Right kidney (tissue), 1 donor: ENCODE measurements around the gene ZBTB24.

Experiments used
- DNase-seq: peaks from one replicate; pipeline ENCODE4 v3.0.0-alpha.2; 2016

ZBTB24 gene

DNA sequence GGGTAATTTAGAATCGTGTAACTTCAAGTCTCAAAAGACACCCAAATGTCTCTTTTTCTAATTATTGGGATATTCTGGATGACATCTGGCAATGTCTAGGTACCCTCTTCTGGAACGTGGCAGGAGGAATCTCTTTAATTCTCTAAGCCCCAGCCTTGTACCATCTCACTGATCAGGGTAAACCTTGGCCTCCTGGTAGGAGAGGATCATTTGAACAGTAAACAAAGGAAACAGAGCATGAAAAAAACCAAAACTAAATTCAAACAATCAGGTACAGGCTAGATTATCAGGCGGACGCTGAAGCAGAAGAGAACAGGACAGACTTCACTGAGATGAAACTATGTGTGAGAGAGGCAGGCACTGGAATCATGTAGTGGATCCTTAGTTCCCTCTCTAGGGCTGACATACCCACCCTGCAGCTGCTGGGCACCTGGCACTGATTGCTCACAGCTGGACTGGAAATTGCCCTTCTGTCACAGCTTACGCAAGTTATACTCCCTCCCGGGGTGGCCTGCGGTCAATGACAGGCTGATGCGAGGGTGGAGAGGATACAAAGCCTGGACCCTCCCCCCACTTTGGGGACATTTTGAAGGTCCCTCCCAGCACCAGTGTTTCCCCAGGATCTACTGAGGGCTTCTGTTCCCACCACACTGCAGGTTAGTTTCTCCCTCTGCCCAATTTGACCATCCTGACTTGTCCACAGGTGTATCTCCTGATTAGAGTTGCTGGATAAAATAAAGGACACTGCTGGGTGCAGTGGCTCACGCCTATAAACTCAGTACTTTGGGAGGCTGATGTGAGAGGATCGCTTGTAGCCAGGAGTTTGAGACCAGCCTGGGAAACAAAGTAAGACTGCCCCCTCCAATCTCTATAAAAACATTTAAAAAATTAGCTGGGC, 20.6 kb upstream of the ZBTB24 start:
- no peak for DNase-seq

DNA sequence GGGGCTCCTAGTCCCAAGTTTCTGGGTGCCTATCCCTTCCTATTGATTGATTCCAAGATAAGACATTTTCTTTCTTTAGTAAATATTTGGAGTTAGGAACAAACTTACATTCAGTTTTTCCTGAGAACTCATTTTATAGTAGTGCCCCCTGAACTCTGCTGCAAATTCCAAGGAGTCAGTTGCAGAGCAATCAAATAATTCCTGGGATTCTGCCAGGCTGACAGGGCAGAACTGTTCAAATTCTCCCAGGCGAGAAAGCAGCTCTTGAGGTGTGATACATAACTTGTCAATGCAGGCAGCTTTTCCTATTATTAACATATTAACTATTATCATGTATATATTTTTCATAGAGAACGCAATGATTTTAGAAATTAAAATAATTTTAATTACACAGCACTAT, 15.9 kb upstream of the ZBTB24 start:
- DNase-seq, result no peak

GRCh38 chr6:109498052-109498451, 15.0 kb upstream of the ZBTB24 start:
- no peak for DNase-seq

DNA sequence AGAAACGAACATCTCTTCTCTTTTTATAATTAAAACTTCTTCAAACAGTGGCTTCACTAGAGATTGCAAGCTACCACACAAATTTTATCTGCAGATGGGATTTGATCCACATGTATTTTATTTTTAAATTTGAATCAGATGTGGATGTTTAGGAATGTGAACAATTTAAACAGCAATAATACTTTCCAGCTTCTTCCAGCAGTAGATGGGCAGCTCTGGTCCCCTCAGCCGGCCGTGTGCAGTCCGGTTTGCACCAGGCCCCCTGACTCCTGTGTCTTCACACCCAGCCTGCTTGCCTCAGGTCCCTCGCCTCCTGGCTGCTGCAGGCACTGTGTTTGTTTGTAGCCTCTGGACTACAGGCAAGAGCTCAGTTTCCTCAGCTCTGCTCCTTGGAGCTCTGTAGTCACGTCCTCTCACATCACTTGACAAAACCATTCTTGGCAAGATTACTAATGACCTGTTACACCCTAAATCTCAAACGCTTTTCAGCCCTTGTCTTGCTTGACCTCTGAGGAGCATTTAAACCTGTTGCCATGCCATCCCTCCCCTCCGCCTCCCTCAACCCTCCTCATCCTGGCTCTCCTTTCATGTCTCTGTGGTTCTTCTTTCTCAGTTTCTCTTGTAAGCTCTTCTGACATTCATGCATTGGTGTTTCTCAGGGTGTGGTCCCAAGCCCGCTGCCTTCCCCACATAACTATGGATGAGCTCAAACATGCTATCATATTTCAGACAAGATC, 13.2 kb upstream of the ZBTB24 start:
- no peak for DNase-seq

GRCh38 chr6:109493865-109494264, 10.8 kb upstream of the ZBTB24 start:
- no peak for DNase-seq

GRCh38 chr6:109491207-109491938, 8.4 kb upstream of the ZBTB24 start:
- no peak for DNase-seq

DNA sequence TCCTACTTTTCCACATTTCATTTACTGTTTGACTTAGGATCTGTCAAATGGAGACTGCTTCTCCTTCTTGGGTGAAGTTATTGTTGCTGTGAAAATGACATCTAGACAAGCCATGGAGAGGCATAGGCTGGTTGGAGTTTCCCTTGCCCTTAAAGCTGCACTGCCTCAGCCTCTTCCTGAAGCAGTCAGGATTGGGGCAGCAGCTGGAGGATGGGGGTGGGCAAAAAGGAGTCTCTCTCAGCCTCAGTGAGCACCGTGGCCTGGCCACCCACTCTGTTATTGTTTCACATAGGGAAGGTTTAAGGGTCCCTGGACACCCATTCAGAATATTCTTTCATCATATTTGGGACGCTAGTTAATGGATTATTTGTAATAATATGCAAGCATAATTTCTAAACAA, 7.7 kb upstream of the ZBTB24 start:
- no peak for DNase-seq

GRCh38 chr6:109488001-109488400, 5.0 kb upstream of the ZBTB24 start:
- DNase-seq, result no peak

GRCh38 chr6:109486068-109486467, 3.0 kb upstream of the ZBTB24 start:
- no peak for DNase-seq

GRCh38 chr6:109485266-109485935, 2.4 kb upstream of the ZBTB24 start:
- no peak for DNase-seq

GRCh38 chr6:109484122-109484521, 1.1 kb upstream of the ZBTB24 start:
- no peak for DNase-seq

DNA sequence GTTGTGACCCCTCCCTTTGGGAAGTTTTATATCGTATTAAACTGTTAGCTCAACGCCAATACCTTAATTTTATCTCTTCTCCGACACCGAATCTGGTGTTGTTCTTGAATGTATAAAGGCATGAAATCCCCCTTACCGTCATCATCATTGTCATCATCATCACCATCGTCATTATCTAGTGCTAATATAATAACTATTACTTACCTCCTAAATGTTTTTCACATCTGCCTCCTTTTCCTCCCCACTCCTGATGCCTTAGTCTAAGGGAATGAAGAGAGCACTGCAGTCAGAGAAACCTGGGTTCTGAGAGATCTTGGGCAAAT, 677 bp upstream of the ZBTB24 start:
- DNase-seq, result peak; percentile 50

- no peak for DNase-seq
Observed at GRCh38 chr6:109480993-109481480, 2.0 kb downstream of the ZBTB24 start.

- no peak for DNase-seq
Observed at GRCh38 chr6:109478841-109479624, 4.0 kb downstream of the ZBTB24 start.

DNA sequence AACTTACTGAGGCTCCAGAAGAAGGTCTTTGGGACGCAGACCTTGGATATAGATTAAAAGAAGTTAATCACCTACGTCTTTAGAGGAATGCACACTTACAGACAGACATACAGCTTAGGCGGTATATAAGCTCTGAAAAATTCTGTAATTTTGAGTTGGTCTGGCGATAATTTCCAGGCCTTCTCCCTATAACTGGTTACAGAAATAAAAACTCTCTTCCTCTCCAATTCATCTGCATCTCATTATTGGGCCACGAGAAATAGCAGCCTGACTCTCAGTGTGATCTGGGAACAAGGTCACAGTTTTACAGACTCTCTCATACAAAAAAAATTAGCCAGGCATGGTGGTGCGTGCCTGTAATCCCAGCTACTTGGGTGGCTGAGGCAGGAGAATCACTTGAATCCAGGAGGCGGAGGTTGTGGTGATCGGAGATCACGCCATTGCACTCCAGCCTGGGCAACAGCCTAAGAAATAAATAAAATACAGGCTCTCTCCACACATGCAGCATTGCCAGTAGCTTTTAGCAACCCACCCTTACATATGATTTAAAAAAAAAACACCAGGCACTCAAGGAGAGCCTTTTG, 4.7 kb downstream of the ZBTB24 start:
- no peak for DNase-seq

- DNase-seq, result no peak
Observed at GRCh38 chr6:109477725-109478124, 5.3 kb downstream of the ZBTB24 start.

- no peak for DNase-seq
Observed at GRCh38 chr6:109477184-109477583, 5.8 kb downstream of the ZBTB24 start.

- DNase-seq, result no peak
Observed at GRCh38 chr6:109475625-109476024, 7.4 kb downstream of the ZBTB24 start.

GRCh38 chr6:109474995-109475394, 8.0 kb downstream of the ZBTB24 start:
- DNase-seq, result no peak

DNA sequence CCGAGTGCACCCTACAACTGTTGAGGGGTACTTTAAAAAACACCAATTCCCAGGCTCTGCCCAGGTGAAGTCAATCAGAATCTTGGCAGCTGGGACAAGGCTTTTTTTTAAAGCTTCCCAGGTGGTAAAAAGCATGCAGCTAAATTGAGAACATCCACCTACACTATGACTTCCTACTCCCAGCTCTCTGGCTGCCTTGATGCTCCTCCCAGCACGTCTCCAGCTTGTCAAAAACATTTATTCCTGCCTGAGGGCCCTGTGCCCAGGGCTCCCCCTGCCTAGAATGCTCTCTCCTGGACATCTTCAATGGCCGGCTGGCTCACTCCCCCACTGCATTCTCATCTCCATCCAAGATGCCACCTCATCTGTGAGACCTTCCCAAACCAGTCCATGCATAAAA, 9.9 kb downstream of the ZBTB24 start:
- no peak for DNase-seq
